Tibial nerve (tissue), 4 donors: Measurements from ENCODE around the gene POLR3C. TPM values are rescaled to one million over a fixed set of nuclear protein-coding genes. Genes with fewer than 3 reads are reported as not detected.

Experiments used
- DNase-seq, 2 donors: peaks; one replicate each; pipeline ENCODE4 v3.0.0-alpha.2; 2019; ENCODE audit warnings: low spot score in 2 of 2
- H3K27ac ChIP-seq, 4 donors: fragments of 200-600 bp; sonication (generic) in 3 of 4; one replicate each; pipeline ENCODE4 v1.5.1; 2017 to 2019; ENCODE audit warnings: mild to moderate bottlenecking in 1 of 4
- H3K27me3 ChIP-seq, 2 donors: fragments of 200-600 bp; sonication (generic) in 1 of 2; one replicate each; pipeline versions ENCODE4 v1.5.1 to v1.6.0; 2017 to 2019
- H3K36me3 ChIP-seq, 3 donors: fragments of 200-600 bp; sonication (generic); one replicate each; pipeline ENCODE4 v1.5.1; 2018 to 2019
- H3K4me1 ChIP-seq, 4 donors: fragments of 200-600 bp; sonication (generic) in 3 of 4; one replicate each; pipeline ENCODE4 v1.5.1; 2017 to 2019
- H3K4me3 ChIP-seq, 4 donors: fragments of 200-600 bp; sonication (generic) in 3 of 4; one replicate each; pipeline ENCODE4 v1.5.1; 2017 to 2019; ENCODE audit warnings: mild to moderate bottlenecking in 1 of 4, moderate library complexity in 1 of 4
- H3K9me3 ChIP-seq, 4 donors: fragments of 200-600 bp; sonication (generic) in 3 of 4; one replicate each; pipeline ENCODE4 v1.5.1; 2017 to 2019
- EP300 ChIP-seq, 2 donors: sonication (generic); formaldehyde crosslinking; IDR thresholded peaks; one replicate each; pipeline ENCODE4 v1.6.1; 2017; ENCODE audit warnings: antibody characterized with exemption in 2 of 2, mild to moderate bottlenecking in 1 of 2
- POLR2A ChIP-seq, 2 donors: fragments of 450-650 bp; IDR thresholded peaks; one replicate each; pipeline ENCODE4 v1.6.1; 2017; ENCODE audit warnings: antibody characterized with exemption in 2 of 2, mild to moderate bottlenecking in 2 of 2, moderate library complexity in 2 of 2
- WGBS, 2 donors: methylation state at CpG; one replicate each; pipeline ENCODE4 v1.1.5; 2018; 5-methylcytosine and 5-hydroxymethylcytosine counted together
- total RNA-seq, 4 donors: library from RNA; depleted of rRNA; stranded (reverse); fragments of >200 nt; gene quantifications; one replicate each; pipeline ENCODE4 v1.1.0, GENCODE V29; 2016
- TF ChIP-seq, protein P1 (sequence below), 5 experiments: fragments of 200-600 bp in 3 of 5; fragments of 450-650 bp in 2 of 5; sonication (generic) in 3 of 5; IDR thresholded peaks; one replicate each; pipeline ENCODE4 v1.5.1; 2016 to 2019; ENCODE audit warnings: antibody characterized with exemption in 5 of 5, mild to moderate bottlenecking in 3 of 5, moderate library complexity in 2 of 5

The POLR3C gene
- total RNA-seq, 4 donors from 2014 or later, result 25.9 to 39.6 (median 37.8) TPM

DNA sequence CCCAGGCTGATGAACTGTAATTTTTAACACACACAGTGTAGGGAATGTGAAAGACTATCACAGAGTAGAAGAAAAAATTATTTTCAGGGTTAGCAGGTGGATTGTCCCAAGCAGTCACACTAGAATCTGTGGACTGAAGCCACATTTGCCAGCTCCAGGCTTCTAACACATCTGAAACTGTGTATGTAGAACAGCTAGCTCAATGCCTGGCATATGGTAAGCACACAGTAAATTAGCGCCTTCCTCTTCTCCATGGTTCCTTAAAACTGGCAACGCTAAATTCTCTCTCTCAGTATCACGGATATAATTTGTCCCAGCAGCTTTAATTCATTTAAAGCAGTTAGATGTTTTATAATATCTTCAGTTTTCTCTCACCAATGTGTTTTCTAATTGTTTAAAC lies 19.0 kb downstream of the POLR3C start:
- 85 to 91% methylated on average over 3 of the region's 3 CpGs for WGBS, 2 donors
- no peak for DNase-seq
- peaks cover 0 to 63% (median 13%) of the 10 kb centered on the region in 3 donors for H3K36me3 ChIP-seq
- H3K27ac ChIP-seq, result no peak overlapping the region
- H3K27me3 ChIP-seq, result no peaks in the 10 kb centered on the region
- TF ChIP-seq, protein P1, sequence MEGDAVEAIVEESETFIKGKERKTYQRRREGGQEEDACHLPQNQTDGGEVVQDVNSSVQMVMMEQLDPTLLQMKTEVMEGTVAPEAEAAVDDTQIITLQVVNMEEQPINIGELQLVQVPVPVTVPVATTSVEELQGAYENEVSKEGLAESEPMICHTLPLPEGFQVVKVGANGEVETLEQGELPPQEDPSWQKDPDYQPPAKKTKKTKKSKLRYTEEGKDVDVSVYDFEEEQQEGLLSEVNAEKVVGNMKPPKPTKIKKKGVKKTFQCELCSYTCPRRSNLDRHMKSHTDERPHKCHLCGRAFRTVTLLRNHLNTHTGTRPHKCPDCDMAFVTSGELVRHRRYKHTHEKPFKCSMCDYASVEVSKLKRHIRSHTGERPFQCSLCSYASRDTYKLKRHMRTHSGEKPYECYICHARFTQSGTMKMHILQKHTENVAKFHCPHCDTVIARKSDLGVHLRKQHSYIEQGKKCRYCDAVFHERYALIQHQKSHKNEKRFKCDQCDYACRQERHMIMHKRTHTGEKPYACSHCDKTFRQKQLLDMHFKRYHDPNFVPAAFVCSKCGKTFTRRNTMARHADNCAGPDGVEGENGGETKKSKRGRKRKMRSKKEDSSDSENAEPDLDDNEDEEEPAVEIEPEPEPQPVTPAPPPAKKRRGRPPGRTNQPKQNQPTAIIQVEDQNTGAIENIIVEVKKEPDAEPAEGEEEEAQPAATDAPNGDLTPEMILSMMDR (IDR thresholded peaks at IDR 0.05), result no peak
- no peak for TF ChIP-seq EP300 (IDR thresholded peaks at IDR 0.05)
- peaks cover 0 to 21% (median 5%) of the 10 kb centered on the region in 4 donors for H3K4me1 ChIP-seq
- H3K4me3 ChIP-seq, result no peak overlapping the region
- no peaks in the 10 kb centered on the region for H3K9me3 ChIP-seq

GRCh38 chr1:145845144-145845513 lies 21.1 kb downstream of the POLR3C start:
- Histone ChIP-seq H3K27me3 (no peaks in the 10 kb centered on the region), H3K36me3 (peaks cover 0 to 63% (median 0%) of the 10 kb centered on the region in 3 donors), H3K4me3 (peak overlapping the region; percentile 30 to 65 (median 60)), H3K9me3 (no peaks in the 10 kb centered on the region), H3K4me1 (peaks cover 0 to 30% (median 5%) of the 10 kb centered on the region in 4 donors), H3K27ac (peak overlapping the region; percentile 63 to 85 (median 82))
- no peak for TF ChIP-seq POLR2A (IDR thresholded peaks at IDR 0.05)
- TF ChIP-seq, protein P1 (IDR thresholded peaks at IDR 0.05), result no peak
- no peak for TF ChIP-seq EP300 (IDR thresholded peaks at IDR 0.05)
- DNase-seq, result no peak
- 13 to 21% methylated on average over 4 of the region's 4 CpGs for WGBS, 2 donors

GRCh38 chr1:145845514-145846161 lies 21.6 kb downstream of the POLR3C start, which contains the start of gene NUDT17:
TSS of gene NUDT17 (plus strand) at chr1:145845630. CDS start at chr1:145845641, 11 bp downstream.
- H3K36me3 ChIP-seq, result peaks cover 0 to 63% (median 0%) of the 10 kb centered on the region in 3 donors
- peak within 1 kb of the TSS; percentile 30 to 65 (median 60) for H3K4me3 ChIP-seq
- WGBS, 2 donors, result 2 to 3% methylated on average over 38 to 48 of the region's 50 CpGs
- peak; percentile 46 to 55 for DNase-seq
- no peaks in the 10 kb centered on the region for H3K27me3 ChIP-seq
- H3K4me1 ChIP-seq, result peaks cover 0 to 31% (median 5%) of the 10 kb centered on the region in 4 donors
- H3K27ac ChIP-seq, result peak within 1 kb of the TSS; percentile 63 to 85 (median 82)
- no peaks in the 10 kb centered on the region for H3K9me3 ChIP-seq
- TF ChIP-seq EP300 (IDR thresholded peaks at IDR 0.05) (peak; percentile 30 to 61), POLR2A (IDR thresholded peaks at IDR 0.05) (no peak)
- TF ChIP-seq, protein P1 (IDR thresholded peaks at IDR 0.05), result peak; percentile 86 to 97 (median 93)

DNA sequence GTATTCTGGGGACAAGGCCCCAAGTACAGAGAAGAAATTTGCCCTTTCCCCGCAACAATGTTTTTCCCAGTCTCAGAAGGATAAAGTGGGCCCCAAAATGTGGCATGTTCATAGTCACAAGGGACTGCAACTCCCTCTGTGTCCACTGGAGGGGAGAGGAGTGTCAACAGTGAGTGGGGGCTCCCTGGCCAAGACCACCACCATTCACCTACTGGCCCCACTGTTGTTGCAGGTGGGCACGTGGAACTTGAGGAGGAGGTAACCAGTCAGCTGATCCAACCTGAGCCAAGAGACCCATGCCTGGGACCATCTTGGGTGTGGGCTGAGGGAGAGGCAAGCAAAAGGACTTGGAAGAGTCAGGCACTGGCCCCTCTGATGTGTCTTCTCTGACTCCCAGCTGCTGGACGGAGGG lies 22.2 kb downstream of the POLR3C start:
- TF ChIP-seq POLR2A (IDR thresholded peaks at IDR 0.05) (no peak), EP300 (IDR thresholded peaks at IDR 0.05) (no peak)
- TF ChIP-seq, protein P1 (IDR thresholded peaks at IDR 0.05), result peak; percentile 39 to 70 (median 61)
- Histone ChIP-seq H3K27me3 (no peaks in the 10 kb centered on the region), H3K4me3 (peak overlapping the region; percentile 30 to 65 (median 60)), H3K9me3 (no peaks in the 10 kb centered on the region), H3K4me1 (peaks cover 0 to 31% (median 5%) of the 10 kb centered on the region in 4 donors), H3K27ac (peak overlapping the region; percentile 63 to 85 (median 82)), H3K36me3 (peaks cover 0 to 63% (median 0%) of the 10 kb centered on the region in 3 donors)
- no peak for DNase-seq
- WGBS, 2 donors, result 52 to 56% methylated on average over 3 of the region's 3 CpGs

DNA sequence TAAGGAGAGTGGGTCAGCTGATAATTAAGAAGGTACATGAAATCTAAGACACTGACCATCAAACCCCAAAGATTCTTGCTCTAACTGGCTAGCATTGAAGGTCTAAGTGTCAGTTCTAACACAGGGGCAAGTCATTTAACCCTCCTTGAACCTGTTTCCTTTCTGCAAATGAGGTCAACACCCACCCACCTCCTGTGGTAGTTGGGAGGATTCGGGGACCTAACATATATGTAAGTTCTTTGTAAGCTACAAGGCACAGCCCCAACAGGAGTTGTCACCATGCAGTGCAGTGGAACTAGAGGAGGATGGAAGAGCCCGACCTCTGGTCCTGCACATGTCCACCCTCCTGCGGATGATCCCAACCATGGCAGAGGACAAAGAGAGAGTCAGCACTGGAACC lies 23.8 kb downstream of the POLR3C start:
- H3K27ac ChIP-seq, result no peak overlapping the region
- H3K4me3 ChIP-seq, result no peak overlapping the region
- H3K4me1 ChIP-seq, result peaks cover 0 to 31% (median 5%) of the 10 kb centered on the region in 4 donors
- peaks cover 0 to 63% (median 0%) of the 10 kb centered on the region in 3 donors for H3K36me3 ChIP-seq
- H3K27me3 ChIP-seq, result no peaks in the 10 kb centered on the region
- TF ChIP-seq EP300 (IDR thresholded peaks at IDR 0.05) (no peak), POLR2A (IDR thresholded peaks at IDR 0.05) (no peak)
- TF ChIP-seq, protein P1 (IDR thresholded peaks at IDR 0.05), result no peak
- 74 to 75% methylated on average over 3 of the region's 3 CpGs for WGBS, 2 donors
- no peaks in the 10 kb centered on the region for H3K9me3 ChIP-seq
- no peak for DNase-seq
